HEK293 (cell line): ENCODE measurements around the gene DUSP16.

Source experiments
- CTCF ChIA-PET: fragments of 350-600 bp; formaldehyde crosslinking; extraction: SDS; loops from one replicate; lab custom pipeline; 2021; ENCODE audit warnings: antibody characterized with exemption; lab: Yijun Ruan, JAX
- POLR2A ChIA-PET: fragments of 300-600 bp; formaldehyde crosslinking; extraction: SDS; loops from one replicate; lab custom pipeline; 2020; ENCODE audit warnings: antibody characterized with exemption, inconsistent platforms; lab: Yijun Ruan, JAX
- H3K27ac ChIP-seq: fragments of 200-500 bp; sonication (Bioruptor generic); 2 replicates; pipeline ENCODE4 v1.5.1; 2014; ENCODE audit warnings: low read depth, low read length, control low read depth, inconsistent platforms; ENCODE audit errors: extremely low read depth
- H3K36me3 ChIP-seq, 2 experiments: fragments of 200-500 bp in 1 of 2; sonication (Bioruptor generic) in 1 of 2; 1 replicate in 1 of 2; 2 replicates in 1 of 2; pipeline ENCODE4 v1.5.1; 2014 to 2017; ENCODE audit warnings: inconsistent platforms in 2 of 2, low read length in 2 of 2; ENCODE audit not compliant: control insufficient read depth in 2 of 2, insufficient read depth in 1 of 2
- H3K4me1 ChIP-seq: fragments of 200-500 bp; sonication (Bioruptor generic); 2 replicates; pipeline ENCODE4 v1.5.1; 2014; ENCODE audit warnings: mild to moderate bottlenecking, low read length, inconsistent platforms; ENCODE audit not compliant: control insufficient read depth, insufficient read depth
- H3K4me3 ChIP-seq: 2 replicates; pipeline ENCODE4 v1.5.1; 2011; ENCODE audit warnings: low read depth, mild to moderate bottlenecking, control low read depth, low read length, moderate library complexity
- H3K9me3 ChIP-seq: fragments of 200-500 bp; sonication (Bioruptor generic); 2 replicates; pipeline ENCODE4 v1.5.1; 2014; ENCODE audit warnings: low read depth, low read length, inconsistent platforms; ENCODE audit not compliant: control insufficient read depth, insufficient read depth
- GLIS2 ChIP-seq: fragments of 450-650 bp; formaldehyde crosslinking; IDR thresholded peaks from 2 replicates; pipeline ENCODE4 v1.5.1; 2016; ENCODE audit warnings: missing biosample characterization, missing genetic modification characterization
- SCRT2 ChIP-seq: fragments of 450-650 bp; formaldehyde crosslinking; IDR thresholded peaks from 2 replicates; pipeline ENCODE4 v1.5.1; 2016; ENCODE audit warnings: missing biosample characterization, missing genetic modification characterization
- SP3 ChIP-seq: fragments of 450-650 bp; formaldehyde crosslinking; IDR thresholded peaks from 2 replicates; pipeline ENCODE4 v1.5.1; 2016; ENCODE audit warnings: missing biosample characterization, missing genetic modification characterization
- ZBTB20 ChIP-seq: fragments of 450-650 bp; formaldehyde crosslinking; IDR thresholded peaks from 2 replicates; pipeline ENCODE4 v1.5.1; 2016; ENCODE audit warnings: missing biosample characterization, missing genetic modification characterization
- ZNF214 ChIP-seq: fragments of 450-650 bp; formaldehyde crosslinking; IDR thresholded peaks from 2 replicates; pipeline ENCODE4 v1.5.1; 2017; ENCODE audit warnings: missing biosample characterization, mild to moderate bottlenecking, missing genetic modification characterization, borderline replicate concordance
- ZNF311 ChIP-seq: fragments of 450-650 bp; formaldehyde crosslinking; IDR thresholded peaks from 2 replicates; pipeline ENCODE4 v1.5.1; 2017; ENCODE audit warnings: missing biosample characterization, missing genetic modification characterization, borderline replicate concordance
- ZNF341 ChIP-seq: fragments of 450-650 bp; formaldehyde crosslinking; IDR thresholded peaks from 2 replicates; pipeline ENCODE4; 2016; ENCODE audit warnings: low read depth, missing biosample characterization, missing genetic modification characterization
- ZNF529 ChIP-seq: fragments of 450-650 bp; formaldehyde crosslinking; IDR thresholded peaks from 2 replicates; pipeline ENCODE4 v1.5.1; 2017; ENCODE audit warnings: missing genetic modification characterization, missing biosample characterization; ENCODE audit not compliant: insufficient replicate concordance
- ZNF600 ChIP-seq: fragments of 450-650 bp; formaldehyde crosslinking; IDR thresholded peaks from 2 replicates; pipeline ENCODE4 v1.5.1; 2016; ENCODE audit warnings: missing biosample characterization, missing genetic modification characterization
- ZNF610 ChIP-seq: fragments of 450-650 bp; formaldehyde crosslinking; IDR thresholded peaks from 2 replicates; pipeline ENCODE4 v1.5.1; 2016; ENCODE audit warnings: missing biosample characterization, missing genetic modification characterization, borderline replicate concordance
- ZNF747 ChIP-seq: fragments of 450-650 bp; formaldehyde crosslinking; IDR thresholded peaks from 2 replicates; pipeline ENCODE4 v1.5.1; 2016; ENCODE audit warnings: missing biosample characterization, missing genetic modification characterization
- ZSCAN30 ChIP-seq: fragments of 450-650 bp; IDR thresholded peaks from 2 replicates; pipeline ENCODE4 v1.5.1; 2018; ENCODE audit warnings: missing biosample characterization, mild to moderate bottlenecking, missing genetic modification characterization, moderate library complexity
- TF ChIP-seq, protein P1 (sequence below): fragments of 450-650 bp; formaldehyde crosslinking; IDR thresholded peaks from 2 replicates; pipeline ENCODE4 v1.5.1; 2016; ENCODE audit warnings: missing biosample characterization, missing genetic modification characterization, borderline replicate concordance
- TF ChIP-seq, protein P2 (sequence below): fragments of 450-650 bp; IDR thresholded peaks from 2 replicates; pipeline ENCODE4 v1.5.1; 2018; ENCODE audit warnings: missing biosample characterization, missing genetic modification characterization
- TF ChIP-seq, protein P3 (sequence below): fragments of 450-650 bp; formaldehyde crosslinking; IDR thresholded peaks from 2 replicates; pipeline ENCODE4 v1.5.1; 2016; ENCODE audit warnings: missing biosample characterization, missing genetic modification characterization
- TF ChIP-seq, protein P4 (sequence below): fragments of 450-650 bp; formaldehyde crosslinking; IDR thresholded peaks from 2 replicates; pipeline ENCODE4 v1.5.1; 2016; ENCODE audit warnings: missing biosample characterization, missing genetic modification characterization
- TF ChIP-seq, protein P5 (sequence below): fragments of 450-650 bp; formaldehyde crosslinking; IDR thresholded peaks from 2 replicates; pipeline ENCODE4 v1.5.1; 2016; ENCODE audit warnings: missing biosample characterization, missing genetic modification characterization
- TF ChIP-seq, protein P6 (sequence below): fragments of 450-650 bp; formaldehyde crosslinking; conservative IDR thresholded peaks from 2 replicates; pipeline ENCODE4 v1.5.1; 2016; ENCODE audit warnings: low read depth, missing biosample characterization, missing genetic modification characterization

The DUSP16 gene

DNA sequence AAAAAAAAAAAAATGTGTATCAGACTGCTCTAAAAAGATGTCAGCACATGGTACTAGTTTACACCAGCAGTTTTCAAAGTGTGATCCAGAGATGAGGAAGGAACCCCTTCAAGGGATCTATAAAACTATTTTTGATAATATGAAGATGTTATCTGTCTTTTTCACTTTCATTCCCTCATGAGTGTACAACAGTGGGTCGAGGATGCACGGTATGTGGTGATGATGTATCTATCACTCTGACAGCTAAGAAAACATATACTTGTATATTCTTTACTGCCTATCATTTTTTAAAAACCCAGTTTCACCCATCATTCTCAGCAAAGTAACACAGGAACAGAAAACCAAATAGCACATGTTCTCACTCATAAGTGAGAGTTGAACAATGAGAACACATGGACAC lies 12.4 kb downstream of the DUSP16 start:
- POLR2A ChIA-PET = no interaction called here
- no peak for TF ChIP-seq ZBTB20
- TF ChIP-seq ZNF610 (tag by site-specific recombination) = no peak
- TF ChIP-seq ZNF600 = no peak
- TF ChIP-seq, protein P1, sequence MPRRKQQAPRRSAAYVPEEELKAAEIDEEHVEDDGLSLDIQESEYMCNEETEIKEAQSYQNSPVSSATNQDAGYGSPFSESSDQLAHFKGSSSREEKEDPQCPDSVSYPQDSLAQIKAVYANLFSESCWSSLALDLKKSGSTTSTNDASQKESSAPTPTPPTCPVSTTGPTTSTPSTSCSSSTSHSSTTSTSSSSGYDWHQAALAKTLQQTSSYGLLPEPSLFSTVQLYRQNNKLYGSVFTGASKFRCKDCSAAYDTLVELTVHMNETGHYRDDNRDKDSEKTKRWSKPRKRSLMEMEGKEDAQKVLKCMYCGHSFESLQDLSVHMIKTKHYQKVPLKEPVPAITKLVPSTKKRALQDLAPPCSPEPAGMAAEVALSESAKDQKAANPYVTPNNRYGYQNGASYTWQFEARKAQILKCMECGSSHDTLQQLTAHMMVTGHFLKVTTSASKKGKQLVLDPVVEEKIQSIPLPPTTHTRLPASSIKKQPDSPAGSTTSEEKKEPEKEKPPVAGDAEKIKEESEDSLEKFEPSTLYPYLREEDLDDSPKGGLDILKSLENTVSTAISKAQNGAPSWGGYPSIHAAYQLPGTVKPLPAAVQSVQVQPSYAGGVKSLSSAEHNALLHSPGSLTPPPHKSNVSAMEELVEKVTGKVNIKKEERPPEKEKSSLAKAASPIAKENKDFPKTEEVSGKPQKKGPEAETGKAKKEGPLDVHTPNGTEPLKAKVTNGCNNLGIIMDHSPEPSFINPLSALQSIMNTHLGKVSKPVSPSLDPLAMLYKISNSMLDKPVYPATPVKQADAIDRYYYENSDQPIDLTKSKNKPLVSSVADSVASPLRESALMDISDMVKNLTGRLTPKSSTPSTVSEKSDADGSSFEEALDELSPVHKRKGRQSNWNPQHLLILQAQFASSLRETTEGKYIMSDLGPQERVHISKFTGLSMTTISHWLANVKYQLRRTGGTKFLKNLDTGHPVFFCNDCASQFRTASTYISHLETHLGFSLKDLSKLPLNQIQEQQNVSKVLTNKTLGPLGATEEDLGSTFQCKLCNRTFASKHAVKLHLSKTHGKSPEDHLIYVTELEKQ (tag by site-specific recombination) = no peak
- TF ChIP-seq ZNF311 (tag by site-specific recombination) = no peak
- TF ChIP-seq, protein P2, sequence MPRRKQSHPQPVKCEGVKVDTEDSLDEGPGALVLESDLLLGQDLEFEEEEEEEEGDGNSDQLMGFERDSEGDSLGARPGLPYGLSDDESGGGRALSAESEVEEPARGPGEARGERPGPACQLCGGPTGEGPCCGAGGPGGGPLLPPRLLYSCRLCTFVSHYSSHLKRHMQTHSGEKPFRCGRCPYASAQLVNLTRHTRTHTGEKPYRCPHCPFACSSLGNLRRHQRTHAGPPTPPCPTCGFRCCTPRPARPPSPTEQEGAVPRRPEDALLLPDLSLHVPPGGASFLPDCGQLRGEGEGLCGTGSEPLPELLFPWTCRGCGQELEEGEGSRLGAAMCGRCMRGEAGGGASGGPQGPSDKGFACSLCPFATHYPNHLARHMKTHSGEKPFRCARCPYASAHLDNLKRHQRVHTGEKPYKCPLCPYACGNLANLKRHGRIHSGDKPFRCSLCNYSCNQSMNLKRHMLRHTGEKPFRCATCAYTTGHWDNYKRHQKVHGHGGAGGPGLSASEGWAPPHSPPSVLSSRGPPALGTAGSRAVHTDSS (tag by site-specific recombination) = no peak
- no peak for TF ChIP-seq ZNF341 (tag by site-specific recombination)
- TF ChIP-seq ZNF747 (tag by site-specific recombination) = no peak
- no peak for TF ChIP-seq SCRT2
- TF ChIP-seq, protein P3, sequence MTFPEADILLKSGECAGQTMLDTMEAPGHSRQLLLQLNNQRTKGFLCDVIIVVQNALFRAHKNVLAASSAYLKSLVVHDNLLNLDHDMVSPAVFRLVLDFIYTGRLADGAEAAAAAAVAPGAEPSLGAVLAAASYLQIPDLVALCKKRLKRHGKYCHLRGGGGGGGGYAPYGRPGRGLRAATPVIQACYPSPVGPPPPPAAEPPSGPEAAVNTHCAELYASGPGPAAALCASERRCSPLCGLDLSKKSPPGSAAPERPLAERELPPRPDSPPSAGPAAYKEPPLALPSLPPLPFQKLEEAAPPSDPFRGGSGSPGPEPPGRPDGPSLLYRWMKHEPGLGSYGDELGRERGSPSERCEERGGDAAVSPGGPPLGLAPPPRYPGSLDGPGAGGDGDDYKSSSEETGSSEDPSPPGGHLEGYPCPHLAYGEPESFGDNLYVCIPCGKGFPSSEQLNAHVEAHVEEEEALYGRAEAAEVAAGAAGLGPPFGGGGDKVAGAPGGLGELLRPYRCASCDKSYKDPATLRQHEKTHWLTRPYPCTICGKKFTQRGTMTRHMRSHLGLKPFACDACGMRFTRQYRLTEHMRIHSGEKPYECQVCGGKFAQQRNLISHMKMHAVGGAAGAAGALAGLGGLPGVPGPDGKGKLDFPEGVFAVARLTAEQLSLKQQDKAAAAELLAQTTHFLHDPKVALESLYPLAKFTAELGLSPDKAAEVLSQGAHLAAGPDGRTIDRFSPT (tag by site-specific recombination) = no peak
- TF ChIP-seq ZNF529 = no peak
- Histone ChIP-seq H3K4me3 (no peak overlapping the region), H3K27ac (no peak overlapping the region), H3K4me1 (peaks cover 3% of the 10 kb centered on the region), H3K9me3 (no peaks in the 10 kb centered on the region), H3K36me3 (peaks cover 5 to 10% of the 10 kb centered on the region in 2 experiments)
- CTCF ChIA-PET = no interaction called here

DNA sequence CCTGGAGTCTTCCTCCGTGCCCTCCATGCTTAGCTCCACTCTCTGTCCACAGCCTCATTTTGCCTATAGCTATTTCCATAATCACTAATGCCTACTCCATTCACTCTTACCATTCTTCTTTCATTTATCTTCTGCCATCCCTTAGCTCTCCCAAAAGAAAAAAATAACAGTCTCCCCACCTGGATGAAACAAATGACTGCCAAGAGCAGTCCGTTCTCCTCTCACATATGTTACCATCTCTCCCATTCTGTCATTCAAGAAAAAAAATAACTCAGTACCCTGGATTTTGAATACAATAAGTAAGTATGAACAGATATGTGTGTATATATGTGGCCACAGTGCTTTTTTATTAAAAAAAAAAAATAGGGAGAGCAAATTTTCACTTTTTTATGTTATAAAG lies 13.2 kb downstream of the DUSP16 start:
- no peaks in the 10 kb centered on the region for H3K9me3 ChIP-seq
- CTCF ChIA-PET = no interaction called here
- POLR2A ChIA-PET = no interaction called here
- TF ChIP-seq GLIS2 (tag by site-specific recombination) = no peak
- TF ChIP-seq ZSCAN30 (tag by site-specific recombination) = no peak
- TF ChIP-seq SP3 (tag by site-specific recombination) = no peak
- no peak for TF ChIP-seq ZNF214 (tag by site-specific recombination)
- TF ChIP-seq, protein P4, sequence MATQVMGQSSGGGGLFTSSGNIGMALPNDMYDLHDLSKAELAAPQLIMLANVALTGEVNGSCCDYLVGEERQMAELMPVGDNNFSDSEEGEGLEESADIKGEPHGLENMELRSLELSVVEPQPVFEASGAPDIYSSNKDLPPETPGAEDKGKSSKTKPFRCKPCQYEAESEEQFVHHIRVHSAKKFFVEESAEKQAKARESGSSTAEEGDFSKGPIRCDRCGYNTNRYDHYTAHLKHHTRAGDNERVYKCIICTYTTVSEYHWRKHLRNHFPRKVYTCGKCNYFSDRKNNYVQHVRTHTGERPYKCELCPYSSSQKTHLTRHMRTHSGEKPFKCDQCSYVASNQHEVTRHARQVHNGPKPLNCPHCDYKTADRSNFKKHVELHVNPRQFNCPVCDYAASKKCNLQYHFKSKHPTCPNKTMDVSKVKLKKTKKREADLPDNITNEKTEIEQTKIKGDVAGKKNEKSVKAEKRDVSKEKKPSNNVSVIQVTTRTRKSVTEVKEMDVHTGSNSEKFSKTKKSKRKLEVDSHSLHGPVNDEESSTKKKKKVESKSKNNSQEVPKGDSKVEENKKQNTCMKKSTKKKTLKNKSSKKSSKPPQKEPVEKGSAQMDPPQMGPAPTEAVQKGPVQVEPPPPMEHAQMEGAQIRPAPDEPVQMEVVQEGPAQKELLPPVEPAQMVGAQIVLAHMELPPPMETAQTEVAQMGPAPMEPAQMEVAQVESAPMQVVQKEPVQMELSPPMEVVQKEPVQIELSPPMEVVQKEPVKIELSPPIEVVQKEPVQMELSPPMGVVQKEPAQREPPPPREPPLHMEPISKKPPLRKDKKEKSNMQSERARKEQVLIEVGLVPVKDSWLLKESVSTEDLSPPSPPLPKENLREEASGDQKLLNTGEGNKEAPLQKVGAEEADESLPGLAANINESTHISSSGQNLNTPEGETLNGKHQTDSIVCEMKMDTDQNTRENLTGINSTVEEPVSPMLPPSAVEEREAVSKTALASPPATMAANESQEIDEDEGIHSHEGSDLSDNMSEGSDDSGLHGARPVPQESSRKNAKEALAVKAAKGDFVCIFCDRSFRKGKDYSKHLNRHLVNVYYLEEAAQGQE = no peak
- TF ChIP-seq, protein P5, sequence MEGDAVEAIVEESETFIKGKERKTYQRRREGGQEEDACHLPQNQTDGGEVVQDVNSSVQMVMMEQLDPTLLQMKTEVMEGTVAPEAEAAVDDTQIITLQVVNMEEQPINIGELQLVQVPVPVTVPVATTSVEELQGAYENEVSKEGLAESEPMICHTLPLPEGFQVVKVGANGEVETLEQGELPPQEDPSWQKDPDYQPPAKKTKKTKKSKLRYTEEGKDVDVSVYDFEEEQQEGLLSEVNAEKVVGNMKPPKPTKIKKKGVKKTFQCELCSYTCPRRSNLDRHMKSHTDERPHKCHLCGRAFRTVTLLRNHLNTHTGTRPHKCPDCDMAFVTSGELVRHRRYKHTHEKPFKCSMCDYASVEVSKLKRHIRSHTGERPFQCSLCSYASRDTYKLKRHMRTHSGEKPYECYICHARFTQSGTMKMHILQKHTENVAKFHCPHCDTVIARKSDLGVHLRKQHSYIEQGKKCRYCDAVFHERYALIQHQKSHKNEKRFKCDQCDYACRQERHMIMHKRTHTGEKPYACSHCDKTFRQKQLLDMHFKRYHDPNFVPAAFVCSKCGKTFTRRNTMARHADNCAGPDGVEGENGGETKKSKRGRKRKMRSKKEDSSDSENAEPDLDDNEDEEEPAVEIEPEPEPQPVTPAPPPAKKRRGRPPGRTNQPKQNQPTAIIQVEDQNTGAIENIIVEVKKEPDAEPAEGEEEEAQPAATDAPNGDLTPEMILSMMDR (tag by site-specific recombination) = no peak
- TF ChIP-seq, protein P6, sequence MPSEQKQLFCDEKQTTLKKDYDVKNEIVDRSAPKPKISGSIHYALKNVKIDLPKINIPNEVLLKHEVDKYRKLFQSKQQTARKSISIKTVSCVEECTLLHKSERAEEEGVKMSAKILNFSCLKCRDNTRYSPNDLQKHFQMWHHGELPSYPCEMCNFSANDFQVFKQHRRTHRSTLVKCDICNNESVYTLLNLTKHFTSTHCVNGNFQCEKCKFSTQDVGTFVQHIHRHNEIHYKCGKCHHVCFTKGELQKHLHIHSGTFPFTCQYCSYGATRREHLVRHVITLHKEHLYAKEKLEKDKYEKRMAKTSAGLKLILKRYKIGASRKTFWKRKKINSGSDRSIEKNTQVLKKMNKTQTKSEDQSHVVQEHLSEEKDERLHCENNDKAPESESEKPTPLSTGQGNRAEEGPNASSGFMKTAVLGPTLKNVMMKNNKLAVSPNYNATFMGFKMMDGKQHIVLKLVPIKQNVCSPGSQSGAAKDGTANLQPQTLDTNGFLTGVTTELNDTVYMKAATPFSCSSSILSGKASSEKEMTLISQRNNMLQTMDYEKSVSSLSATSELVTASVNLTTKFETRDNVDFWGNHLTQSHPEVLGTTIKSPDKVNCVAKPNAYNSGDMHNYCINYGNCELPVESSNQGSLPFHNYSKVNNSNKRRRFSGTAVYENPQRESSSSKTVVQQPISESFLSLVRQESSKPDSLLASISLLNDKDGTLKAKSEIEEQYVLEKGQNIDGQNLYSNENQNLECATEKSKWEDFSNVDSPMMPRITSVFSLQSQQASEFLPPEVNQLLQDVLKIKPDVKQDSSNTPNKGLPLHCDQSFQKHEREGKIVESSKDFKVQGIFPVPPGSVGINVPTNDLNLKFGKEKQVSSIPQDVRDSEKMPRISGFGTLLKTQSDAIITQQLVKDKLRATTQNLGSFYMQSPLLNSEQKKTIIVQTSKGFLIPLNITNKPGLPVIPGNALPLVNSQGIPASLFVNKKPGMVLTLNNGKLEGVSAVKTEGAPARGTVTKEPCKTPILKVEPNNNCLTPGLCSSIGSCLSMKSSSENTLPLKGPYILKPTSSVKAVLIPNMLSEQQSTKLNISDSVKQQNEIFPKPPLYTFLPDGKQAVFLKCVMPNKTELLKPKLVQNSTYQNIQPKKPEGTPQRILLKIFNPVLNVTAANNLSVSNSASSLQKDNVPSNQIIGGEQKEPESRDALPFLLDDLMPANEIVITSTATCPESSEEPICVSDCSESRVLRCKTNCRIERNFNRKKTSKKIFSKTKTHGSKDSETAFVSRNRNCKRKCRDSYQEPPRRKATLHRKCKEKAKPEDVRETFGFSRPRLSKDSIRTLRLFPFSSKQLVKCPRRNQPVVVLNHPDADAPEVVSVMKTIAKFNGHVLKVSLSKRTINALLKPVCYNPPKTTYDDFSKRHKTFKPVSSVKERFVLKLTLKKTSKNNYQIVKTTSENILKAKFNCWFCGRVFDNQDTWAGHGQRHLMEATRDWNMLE (tag by site-specific recombination) = no peak

More for the DNA sequence above, 13.2 kb downstream of the DUSP16 start:
- Histone ChIP-seq H3K36me3 (peaks cover 5 to 12% of the 10 kb centered on the region in 2 experiments), H3K27ac (no peak overlapping the region), H3K4me1 (peaks cover 3% of the 10 kb centered on the region), H3K4me3 (no peak overlapping the region)
